Stimulated activated naive CD4-positive, alpha-beta T cell treated with Interleukin-2 at 50 U/mL for 16 hours (primary cell): ENCODE results near the gene BTF3L4.

Experiments
- DNase-seq: peaks from one replicate; lab custom pipeline; 2025; lab: John Stamatoyannopoulos, UW

Gene BTF3L4

DNA sequence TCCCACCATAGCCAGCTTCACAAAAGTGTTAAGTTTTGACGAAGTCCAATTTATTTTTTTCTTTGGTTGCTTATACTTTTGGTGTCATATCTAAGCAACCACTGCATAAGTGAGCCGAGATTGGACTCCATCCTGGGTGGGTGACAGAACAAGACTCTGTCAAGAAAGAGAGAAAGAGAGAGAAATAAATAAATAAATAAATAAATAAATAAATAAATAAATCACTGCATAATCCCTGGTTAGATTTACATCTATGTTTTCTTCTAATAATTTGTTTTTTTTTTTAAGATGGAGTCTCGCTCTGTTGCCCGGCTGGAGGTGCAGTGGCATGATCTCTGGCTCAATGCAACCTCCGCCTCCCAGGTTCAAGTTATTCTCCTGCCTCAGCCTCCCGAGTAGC is 67.5 kb downstream of the BTF3L4 start:
- DNase-seq, result no peak

DNA sequence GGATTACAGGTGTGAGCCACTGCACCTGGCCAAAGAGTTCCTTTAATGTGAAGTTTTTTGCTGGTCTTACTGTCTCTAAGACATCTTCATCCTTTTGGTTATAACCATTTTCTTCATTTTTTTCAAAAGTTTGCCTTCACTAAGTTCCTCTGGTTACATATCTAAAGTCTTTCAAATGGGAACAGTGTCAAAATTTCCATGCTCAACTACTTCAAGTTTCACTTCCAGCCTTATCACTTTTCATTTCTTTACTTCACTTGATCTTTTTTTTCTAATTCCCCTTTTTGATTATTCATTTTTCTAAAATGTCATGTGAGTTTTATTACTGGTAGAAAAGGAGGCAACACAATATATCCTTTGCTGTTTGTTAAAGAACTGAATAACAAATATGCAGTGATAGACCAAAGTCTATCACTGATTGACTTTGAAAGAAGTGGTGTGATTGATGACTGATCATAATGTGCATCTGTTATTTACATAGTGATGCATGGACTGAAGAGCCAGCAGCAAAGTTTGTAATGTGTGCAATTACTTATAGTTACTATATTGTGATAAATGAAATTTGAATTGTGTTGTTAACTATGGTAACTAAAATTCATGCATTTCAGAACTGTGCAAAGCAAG is 69.8 kb downstream of the BTF3L4 start:
- no peak for DNase-seq

DNA sequence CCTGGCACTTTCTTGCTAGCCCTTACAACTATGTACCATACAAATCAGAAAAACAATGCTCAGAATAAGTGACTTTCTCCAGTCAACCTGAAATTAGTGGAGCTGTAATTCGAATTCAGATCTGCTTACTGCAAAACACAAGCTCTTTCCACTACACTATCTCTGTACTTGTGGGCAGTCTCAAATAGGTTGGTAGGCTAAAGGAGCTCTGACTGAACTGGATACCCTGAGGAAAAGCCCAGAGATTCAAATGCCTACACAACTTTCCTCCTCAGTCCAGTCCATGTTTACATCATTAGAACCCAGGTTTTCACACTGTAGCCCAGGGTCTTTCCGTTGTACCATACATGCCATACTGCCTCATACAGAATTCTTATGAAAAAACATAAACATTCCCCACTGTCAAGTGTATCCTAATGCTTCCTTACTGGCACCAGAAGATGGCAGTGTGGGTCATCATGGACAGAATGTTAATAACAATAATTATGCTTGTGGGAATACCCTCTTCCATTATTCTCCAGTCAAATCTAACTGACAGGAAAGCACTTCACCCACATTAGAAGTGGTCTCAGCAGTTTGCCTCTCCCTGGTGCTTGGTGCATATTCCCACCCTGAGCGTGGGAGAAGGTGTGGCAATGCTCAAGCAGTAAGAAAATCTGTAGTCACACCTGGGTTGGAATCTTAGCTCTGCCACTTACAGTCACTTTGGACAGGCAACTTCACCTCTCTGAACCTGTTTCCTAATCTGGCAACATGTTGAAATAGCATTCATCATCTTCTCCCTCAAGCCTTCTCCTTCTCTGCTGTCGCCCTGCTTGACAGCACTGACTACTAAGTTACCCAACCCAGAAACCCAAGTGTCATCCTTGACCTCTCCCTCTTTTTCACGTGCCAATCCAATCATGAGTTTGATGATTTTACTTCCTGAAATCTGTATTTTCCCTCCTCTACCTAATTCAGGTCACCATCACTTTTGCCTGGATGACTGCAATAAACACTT is 71.4 kb downstream of the BTF3L4 start:
- DNase-seq, result no peak

DNA sequence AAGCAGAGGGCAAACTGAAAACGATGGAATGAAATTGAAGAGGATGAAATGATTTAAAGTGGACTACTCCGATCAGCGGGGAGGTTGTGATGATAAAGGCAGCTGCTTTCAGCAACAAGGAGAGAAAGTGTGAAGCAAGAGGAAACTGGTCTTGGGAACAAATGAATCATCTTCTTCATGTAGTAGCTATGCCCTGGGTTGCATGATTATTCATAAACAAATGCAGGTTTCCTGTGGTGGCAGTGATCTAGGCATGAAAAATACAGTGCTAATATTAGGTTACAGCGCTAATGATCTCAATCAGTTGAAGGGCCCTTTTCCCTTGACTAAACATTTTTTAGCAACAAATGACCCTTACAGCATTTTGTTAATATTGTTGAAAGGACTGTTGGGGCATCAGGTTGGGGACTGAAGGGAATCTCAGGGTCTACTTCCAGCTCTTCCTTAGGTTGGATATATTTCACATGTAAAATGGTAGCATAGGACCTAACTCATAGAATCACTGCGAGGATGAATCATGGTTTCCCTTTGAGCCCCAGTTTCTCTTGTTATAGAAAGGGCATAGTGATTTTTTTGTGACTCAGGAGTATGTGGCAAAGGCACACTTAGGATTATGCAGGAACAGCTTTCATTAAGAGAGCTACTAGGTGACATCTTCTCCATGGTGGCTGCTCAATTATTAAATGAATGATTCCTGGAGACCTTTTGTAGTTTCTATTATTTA is 83.9 kb downstream of the BTF3L4 start:
- peak; percentile 12 for DNase-seq
